ENCODE data around the gene PHB1. TPM values are rescaled to one million over a fixed set of nuclear protein-coding genes. Genes with fewer than 3 reads are reported as not detected.

Gene PHB1
- polyA plus RNA-seq, 1 of the 3 experiments (the other 2 are of a cell fraction), result 379 TPM

DNA sequence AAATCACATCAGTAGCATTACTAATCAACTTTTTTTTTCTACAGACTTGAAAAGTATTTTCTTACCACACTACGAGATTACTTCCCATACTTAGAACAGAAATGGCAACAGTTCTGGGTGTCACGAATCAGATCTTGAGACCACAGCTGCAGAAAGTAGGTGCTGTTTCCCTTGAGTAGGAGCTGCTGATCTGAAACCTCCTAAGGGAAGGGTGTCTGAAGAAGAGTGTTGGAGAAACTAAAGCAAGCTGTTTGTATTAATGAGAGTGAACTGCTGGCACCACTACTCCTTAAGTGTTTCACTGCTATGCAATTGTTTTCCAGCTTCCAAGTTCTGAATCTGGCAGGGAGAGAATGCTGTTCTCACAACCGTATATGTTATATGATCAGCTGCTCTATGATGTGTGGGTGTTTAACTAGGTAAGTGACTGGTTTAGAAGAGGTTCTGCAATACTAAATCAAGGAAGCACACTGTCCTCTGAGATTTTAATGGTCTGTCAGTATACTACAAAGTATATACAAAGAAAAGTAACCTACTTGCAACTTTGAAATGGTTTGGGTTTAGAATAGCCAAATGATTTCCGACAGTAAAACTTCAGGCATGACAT lies 55.9 kb downstream of the PHB1 start:
- CTCF ChIA-PET, result interaction anchor here (0.9 to 2.5 kb wide), 6 partner anchors 10 to 199 kb away, joined by 3 to 11 read pairs (median 6); no protein-coding TSS in a partner anchor
- no peak for DNase-seq
- Histone ChIP-seq H2AFZ (ENCODE audit: low read depth) (no peak overlapping the region), H3K9me2 (no peaks in the 10 kb centered on the region), H3K27me3 (ENCODE audit: insufficient read depth) (no peaks in the 10 kb centered on the region), H3K9me3 (no peaks in the 10 kb centered on the region), H3K4me3 (ENCODE audit: low read depth in 2 of 2, low read length in 1 of 2) (no peak overlapping the region), H3K9ac (no peak overlapping the region), H3F3A (replicated peaks; ENCODE audit: insufficient read depth) (peaks cover 11% of the 10 kb centered on the region), H3K36me3 (replicated peaks in 1 of 2; ENCODE audit: control insufficient read depth in 1 of 2, insufficient read depth in 2 of 2, low read length in 1 of 2) (no peaks in the 10 kb centered on the region), H4K20me1 (ENCODE audit: insufficient read depth) (peaks cover 68% of the 10 kb centered on the region), H3K4me1 (ENCODE audit: control insufficient read depth in 1 of 2, insufficient read depth in 2 of 2, low read depth in 1 of 2, low read length in 1 of 2) (peaks cover 17 to 18% of the 10 kb centered on the region in 2 experiments; a peak in 3 of 4 replicates), H3K79me2 (ENCODE audit: insufficient read depth) (peaks cover 77% of the 10 kb centered on the region), H3K27ac (ENCODE audit: low read depth in 2 of 2, low read length in 1 of 2) (no peak overlapping the region), H3K4me2 (peak overlapping the region; percentile 93; the same call in 1 of the 2 replicates)
- TF ChIP-seq, protein P1, sequence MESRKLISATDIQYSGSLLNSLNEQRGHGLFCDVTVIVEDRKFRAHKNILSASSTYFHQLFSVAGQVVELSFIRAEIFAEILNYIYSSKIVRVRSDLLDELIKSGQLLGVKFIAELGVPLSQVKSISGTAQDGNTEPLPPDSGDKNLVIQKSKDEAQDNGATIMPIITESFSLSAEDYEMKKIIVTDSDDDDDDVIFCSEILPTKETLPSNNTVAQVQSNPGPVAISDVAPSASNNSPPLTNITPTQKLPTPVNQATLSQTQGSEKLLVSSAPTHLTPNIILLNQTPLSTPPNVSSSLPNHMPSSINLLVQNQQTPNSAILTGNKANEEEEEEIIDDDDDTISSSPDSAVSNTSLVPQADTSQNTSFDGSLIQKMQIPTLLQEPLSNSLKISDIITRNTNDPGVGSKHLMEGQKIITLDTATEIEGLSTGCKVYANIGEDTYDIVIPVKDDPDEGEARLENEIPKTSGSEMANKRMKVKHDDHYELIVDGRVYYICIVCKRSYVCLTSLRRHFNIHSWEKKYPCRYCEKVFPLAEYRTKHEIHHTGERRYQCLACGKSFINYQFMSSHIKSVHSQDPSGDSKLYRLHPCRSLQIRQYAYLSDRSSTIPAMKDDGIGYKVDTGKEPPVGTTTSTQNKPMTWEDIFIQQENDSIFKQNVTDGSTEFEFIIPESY (IDR thresholded peaks at IDR 0.05; ENCODE audit: borderline replicate concordance, low read depth), result no peak
- TF ChIP-seq EZH2phosphoT487 (IDR thresholded peaks at IDR 0.05; ENCODE audit: borderline replicate concordance, low read depth) (no peak), ELF1 (IDR thresholded peaks at IDR 0.05) (no peak), YY1 (IDR thresholded peaks at IDR 0.05; ENCODE audit: low read depth) (no peak), RAD21 (IDR thresholded peaks at IDR 0.05; ENCODE audit: low read length) (no peak), TAF1 (IDR thresholded peaks at IDR 0.05; ENCODE audit: borderline replicate concordance, low read depth, low read length) (no peak), FOXJ3 (CRISPR knock-in tag; IDR thresholded peaks at IDR 0.05) (no peak)
- TF ChIP-seq, protein P2, sequence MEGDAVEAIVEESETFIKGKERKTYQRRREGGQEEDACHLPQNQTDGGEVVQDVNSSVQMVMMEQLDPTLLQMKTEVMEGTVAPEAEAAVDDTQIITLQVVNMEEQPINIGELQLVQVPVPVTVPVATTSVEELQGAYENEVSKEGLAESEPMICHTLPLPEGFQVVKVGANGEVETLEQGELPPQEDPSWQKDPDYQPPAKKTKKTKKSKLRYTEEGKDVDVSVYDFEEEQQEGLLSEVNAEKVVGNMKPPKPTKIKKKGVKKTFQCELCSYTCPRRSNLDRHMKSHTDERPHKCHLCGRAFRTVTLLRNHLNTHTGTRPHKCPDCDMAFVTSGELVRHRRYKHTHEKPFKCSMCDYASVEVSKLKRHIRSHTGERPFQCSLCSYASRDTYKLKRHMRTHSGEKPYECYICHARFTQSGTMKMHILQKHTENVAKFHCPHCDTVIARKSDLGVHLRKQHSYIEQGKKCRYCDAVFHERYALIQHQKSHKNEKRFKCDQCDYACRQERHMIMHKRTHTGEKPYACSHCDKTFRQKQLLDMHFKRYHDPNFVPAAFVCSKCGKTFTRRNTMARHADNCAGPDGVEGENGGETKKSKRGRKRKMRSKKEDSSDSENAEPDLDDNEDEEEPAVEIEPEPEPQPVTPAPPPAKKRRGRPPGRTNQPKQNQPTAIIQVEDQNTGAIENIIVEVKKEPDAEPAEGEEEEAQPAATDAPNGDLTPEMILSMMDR (IDR thresholded peaks at IDR 0.05), result no peak
- WGBS (ENCODE audit: low lambda C conversion rate), result 83% methylated on average over 4 of the region's 4 CpGs
- POLR2A ChIA-PET, result no interaction called here

DNA sequence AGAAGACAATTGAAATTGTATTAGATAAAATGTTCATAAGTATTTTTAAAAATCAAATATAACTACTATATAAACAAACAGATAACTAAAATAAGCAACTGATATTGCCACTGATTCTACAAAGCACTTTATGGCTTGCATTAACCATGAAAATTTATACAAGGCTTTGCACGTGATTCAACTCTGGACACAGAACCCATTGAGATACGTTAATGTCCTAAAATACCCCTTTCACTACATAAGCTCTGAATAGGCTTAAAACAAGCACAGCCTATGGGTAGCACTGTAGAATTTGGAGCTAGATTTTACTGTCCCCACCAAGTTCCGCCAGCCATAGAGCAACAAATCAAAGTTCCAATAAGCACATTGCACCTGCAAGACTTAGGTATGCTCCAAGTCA lies 57.2 kb downstream of the PHB1 start:
- H3K9me3 ChIP-seq, result no peaks in the 10 kb centered on the region
- no peaks in the 10 kb centered on the region for H3K27me3 ChIP-seq (ENCODE audit: insufficient read depth)
- no peak overlapping the region for H3K9ac ChIP-seq
- ChIA-PET POLR2A (no interaction called here), CTCF (interaction anchor here (1.5 kb wide), 2 partner anchors 17 to 199 kb away, joined by 5 read pairs; no protein-coding TSS in a partner anchor)
- H3K4me3 ChIP-seq (ENCODE audit: low read depth in 2 of 2, low read length in 1 of 2), result no peak overlapping the region
- peaks cover 6% of the 10 kb centered on the region for H3F3A ChIP-seq (replicated peaks; ENCODE audit: insufficient read depth)
- H3K79me2 ChIP-seq (ENCODE audit: insufficient read depth), result peaks cover 90% of the 10 kb centered on the region
- WGBS (ENCODE audit: low lambda C conversion rate), result 97% methylated on average over 3 of the region's 3 CpGs
- H3K36me3 ChIP-seq (replicated peaks in 1 of 2; ENCODE audit: control insufficient read depth in 1 of 2, insufficient read depth in 2 of 2, low read length in 1 of 2), result no peaks in the 10 kb centered on the region
- no peak overlapping the region for H3K27ac ChIP-seq (ENCODE audit: low read depth in 2 of 2, low read length in 1 of 2)
- DNase-seq, result no peak
- no peaks in the 10 kb centered on the region for H3K9me2 ChIP-seq
- TF ChIP-seq, protein P3, sequence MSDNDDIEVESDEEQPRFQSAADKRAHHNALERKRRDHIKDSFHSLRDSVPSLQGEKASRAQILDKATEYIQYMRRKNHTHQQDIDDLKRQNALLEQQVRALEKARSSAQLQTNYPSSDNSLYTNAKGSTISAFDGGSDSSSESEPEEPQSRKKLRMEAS (IDR thresholded peaks at IDR 0.05; ENCODE audit: low read depth), result no peak
- TF ChIP-seq, protein P4, sequence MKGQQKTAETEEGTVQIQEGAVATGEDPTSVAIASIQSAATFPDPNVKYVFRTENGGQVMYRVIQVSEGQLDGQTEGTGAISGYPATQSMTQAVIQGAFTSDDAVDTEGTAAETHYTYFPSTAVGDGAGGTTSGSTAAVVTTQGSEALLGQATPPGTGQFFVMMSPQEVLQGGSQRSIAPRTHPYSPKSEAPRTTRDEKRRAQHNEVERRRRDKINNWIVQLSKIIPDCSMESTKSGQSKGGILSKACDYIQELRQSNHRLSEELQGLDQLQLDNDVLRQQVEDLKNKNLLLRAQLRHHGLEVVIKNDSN (IDR thresholded peaks at IDR 0.05; ENCODE audit: borderline replicate concordance, low read depth), result no peak
- TF ChIP-seq, protein P1 (IDR thresholded peaks at IDR 0.05; ENCODE audit: borderline replicate concordance, low read depth), result no peak
- TF ChIP-seq, protein P5, sequence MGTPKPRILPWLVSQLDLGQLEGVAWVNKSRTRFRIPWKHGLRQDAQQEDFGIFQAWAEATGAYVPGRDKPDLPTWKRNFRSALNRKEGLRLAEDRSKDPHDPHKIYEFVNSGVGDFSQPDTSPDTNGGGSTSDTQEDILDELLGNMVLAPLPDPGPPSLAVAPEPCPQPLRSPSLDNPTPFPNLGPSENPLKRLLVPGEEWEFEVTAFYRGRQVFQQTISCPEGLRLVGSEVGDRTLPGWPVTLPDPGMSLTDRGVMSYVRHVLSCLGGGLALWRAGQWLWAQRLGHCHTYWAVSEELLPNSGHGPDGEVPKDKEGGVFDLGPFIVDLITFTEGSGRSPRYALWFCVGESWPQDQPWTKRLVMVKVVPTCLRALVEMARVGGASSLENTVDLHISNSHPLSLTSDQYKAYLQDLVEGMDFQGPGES (IDR thresholded peaks at IDR 0.05; ENCODE audit: low read depth, low read length), result no peak
- TF ChIP-seq JUND (IDR thresholded peaks at IDR 0.05), result no peak
- H4K20me1 ChIP-seq (ENCODE audit: insufficient read depth), result peaks cover 78% of the 10 kb centered on the region
- H2AFZ ChIP-seq (ENCODE audit: low read depth), result no peak overlapping the region
- no peak overlapping the region for H3K4me2 ChIP-seq
- peaks cover 16 to 17% of the 10 kb centered on the region in 2 experiments; a peak in 3 of 4 replicates for H3K4me1 ChIP-seq (ENCODE audit: control insufficient read depth in 1 of 2, insufficient read depth in 2 of 2, low read depth in 1 of 2, low read length in 1 of 2)

Data from SK-N-SH (cell line).